ENCODE measurements around the gene DENND6B.
"Not testable (repeated sequence)": the region's sequence is repeated elsewhere in the genome, so short reads cannot be mapped to it uniquely, and the experiment has no call there.

The DENND6B gene

GRCh38 chr22:50274771-50275170, 52.0 kb downstream of the DENND6B start:
- Histone ChIP-seq H3K18ac (ENCODE audit: low read length) (no peak overlapping the region), H3K36me3 (ENCODE audit: control insufficient read depth, insufficient read depth, low read length) (peaks cover 4% of the 10 kb centered on the region), H3K23ac (ENCODE audit: low read length) (no peak overlapping the region), H3K79me2 (ENCODE audit: control insufficient read depth, insufficient read depth, low read length) (no peaks in the 10 kb centered on the region), H3K4ac (ENCODE audit: low read depth, low read length) (no peak overlapping the region), H3K4me3 (ENCODE audit: low read length) (no peak overlapping the region), H3K27ac (ENCODE audit: low read depth, low read length) (no peak overlapping the region), H3K9ac (ENCODE audit: low read length) (no peak overlapping the region), H2AK5ac (ENCODE audit: low read length) (no peak overlapping the region), H2BK15ac (replicated peaks; ENCODE audit: low read depth) (no peak overlapping the region), H2BK5ac (ENCODE audit: low read length) (no peak overlapping the region), H2BK120ac (ENCODE audit: low read depth, low read length) (no peak overlapping the region), H3K27me3 (ENCODE audit: insufficient read depth, low read length, poor library complexity) (no peaks in the 10 kb centered on the region), H4K8ac (ENCODE audit: low read depth, low read length) (no peak overlapping the region), H3K4me2 (ENCODE audit: low read length) (no peak overlapping the region), H3K4me1 (ENCODE audit: control insufficient read depth, low read depth, low read length) (no peaks in the 10 kb centered on the region), H4K5ac (ENCODE audit: low read length) (no peak overlapping the region), H3K56ac (ENCODE audit: low read length) (no peak overlapping the region), H3K79me1 (ENCODE audit: low read length) (no peaks in the 10 kb centered on the region)
- no CpG with 5 or more reads among the region's 7 CpGs for WGBS (ENCODE audit: extremely low coverage, insufficient coverage, low lambda C conversion rate)
- DNase-seq, result no peak

DNA sequence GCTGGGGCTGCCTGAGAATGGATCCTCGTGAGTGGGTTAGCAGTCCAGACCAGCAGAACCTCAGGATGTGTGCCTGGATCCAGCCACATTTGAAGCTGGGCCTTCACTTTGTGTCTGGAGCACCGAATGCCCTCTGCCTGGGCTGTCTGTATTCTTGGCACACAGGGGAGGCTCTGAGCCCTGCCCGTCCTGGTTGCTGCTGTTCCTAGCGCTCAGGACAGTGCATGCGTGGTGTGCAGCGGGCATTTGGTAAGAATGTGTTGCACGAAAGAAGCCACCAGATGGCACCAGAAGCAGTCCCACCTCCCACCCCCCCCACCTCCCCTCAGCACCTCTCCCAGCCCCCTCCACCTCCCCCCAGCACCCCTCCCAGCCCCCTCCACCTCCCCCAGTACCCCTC, 52.5 kb downstream of the DENND6B start:
- Histone ChIP-seq H2BK5ac (ENCODE audit: low read length) (no peak overlapping the region), H2AK5ac (ENCODE audit: low read length) (no peak overlapping the region), H3K56ac (ENCODE audit: low read length) (no peak overlapping the region), H3K18ac (ENCODE audit: low read length) (no peak overlapping the region), H3K4me2 (ENCODE audit: low read length) (no peak overlapping the region), H3K4me3 (ENCODE audit: low read length) (no peak overlapping the region), H4K8ac (ENCODE audit: low read depth, low read length) (no peak overlapping the region), H3K79me1 (ENCODE audit: low read length) (no peaks in the 10 kb centered on the region), H2BK120ac (ENCODE audit: low read depth, low read length) (no peak overlapping the region), H2BK15ac (replicated peaks; ENCODE audit: low read depth) (no peak overlapping the region), H3K4ac (ENCODE audit: low read depth, low read length) (no peak overlapping the region), H3K4me1 (ENCODE audit: control insufficient read depth, low read depth, low read length) (no peaks in the 10 kb centered on the region), H3K23ac (ENCODE audit: low read length) (no peak overlapping the region), H3K27ac (ENCODE audit: low read depth, low read length) (no peak overlapping the region), H3K9ac (ENCODE audit: low read length) (no peak overlapping the region), H4K5ac (ENCODE audit: low read length) (no peak overlapping the region), H3K79me2 (ENCODE audit: control insufficient read depth, insufficient read depth, low read length) (no peaks in the 10 kb centered on the region), H3K36me3 (ENCODE audit: control insufficient read depth, insufficient read depth, low read length) (peaks cover 4% of the 10 kb centered on the region), H3K27me3 (ENCODE audit: insufficient read depth, low read length, poor library complexity) (peaks cover 3% of the 10 kb centered on the region)
- no peak for DNase-seq
- no CpG with 5 or more reads among the region's 7 CpGs for WGBS (ENCODE audit: extremely low coverage, insufficient coverage, low lambda C conversion rate)

DNA sequence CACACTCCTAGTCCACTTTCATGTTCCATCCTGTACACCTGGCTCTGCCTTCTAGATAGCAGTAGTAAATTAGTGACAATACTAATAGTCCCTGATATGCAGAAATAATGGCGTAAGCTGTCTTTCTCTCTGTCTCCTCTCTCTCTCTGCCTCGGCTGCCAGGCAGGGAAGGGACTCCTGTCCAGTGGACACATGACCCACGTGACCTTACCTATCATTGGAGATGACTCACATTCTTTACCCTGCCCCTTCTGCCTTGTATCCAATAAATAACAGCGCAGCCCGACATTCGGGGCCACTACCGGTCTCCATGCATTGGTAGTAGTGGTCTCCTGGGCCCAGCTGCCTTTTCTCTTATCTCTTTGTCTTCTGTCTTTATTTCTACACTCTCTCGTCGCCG, 53.0 kb downstream of the DENND6B start:
- H3K79me1 ChIP-seq (ENCODE audit: low read length); H3K27ac ChIP-seq (ENCODE audit: low read depth, low read length): not testable (repeated sequence)

DNA sequence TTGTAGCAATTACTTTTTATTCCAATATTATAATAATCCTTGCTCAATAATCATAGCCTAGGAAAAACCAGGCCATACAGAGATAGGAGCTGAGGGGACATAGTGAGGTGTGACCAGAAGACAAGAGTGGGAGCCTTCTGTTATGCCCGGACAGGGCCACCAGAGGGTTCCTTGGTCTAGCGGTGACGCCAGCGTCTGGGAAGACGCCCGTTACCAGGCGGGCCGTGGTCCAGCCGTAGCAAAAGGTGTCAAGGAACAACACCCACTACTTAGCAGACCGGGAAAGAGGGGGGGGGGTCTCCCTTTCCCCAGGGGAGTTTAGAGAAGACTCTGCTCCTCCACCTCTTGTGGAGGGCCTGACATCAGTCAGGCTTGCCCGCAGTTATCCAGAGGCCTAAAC, 53.5 kb downstream of the DENND6B start:
- not testable (repeated sequence) for H3K9ac ChIP-seq (ENCODE audit: low read length); H3K4me1 ChIP-seq (ENCODE audit: control insufficient read depth, low read depth, low read length); H4K8ac ChIP-seq (ENCODE audit: low read depth, low read length); H2BK15ac ChIP-seq (replicated peaks; ENCODE audit: low read depth); H3K27ac ChIP-seq (ENCODE audit: low read depth, low read length); H3K4me2 ChIP-seq (ENCODE audit: low read length); H3K18ac ChIP-seq (ENCODE audit: low read length); H3K79me2 ChIP-seq (ENCODE audit: control insufficient read depth, insufficient read depth, low read length); H3K4ac ChIP-seq (ENCODE audit: low read depth, low read length); H3K79me1 ChIP-seq (ENCODE audit: low read length); H2BK120ac ChIP-seq (ENCODE audit: low read depth, low read length); H3K27me3 ChIP-seq (ENCODE audit: insufficient read depth, low read length, poor library complexity); H2BK5ac ChIP-seq (ENCODE audit: low read length); H3K36me3 ChIP-seq (ENCODE audit: control insufficient read depth, insufficient read depth, low read length); DNase-seq; H4K5ac ChIP-seq (ENCODE audit: low read length); H3K23ac ChIP-seq (ENCODE audit: low read length); H3K56ac ChIP-seq (ENCODE audit: low read length); H2AK5ac ChIP-seq (ENCODE audit: low read length); H3K4me3 ChIP-seq (ENCODE audit: low read length)
- no CpG with 5 or more reads among the region's 11 CpGs for WGBS (ENCODE audit: extremely low coverage, insufficient coverage, low lambda C conversion rate)

More for the DNA sequence above, 53.0 kb downstream of the DENND6B start:
- H3K4me3 ChIP-seq (ENCODE audit: low read length); H2BK5ac ChIP-seq (ENCODE audit: low read length); H3K9ac ChIP-seq (ENCODE audit: low read length); H4K5ac ChIP-seq (ENCODE audit: low read length); H3K18ac ChIP-seq (ENCODE audit: low read length); H2BK120ac ChIP-seq (ENCODE audit: low read depth, low read length); H4K8ac ChIP-seq (ENCODE audit: low read depth, low read length); H2BK15ac ChIP-seq (replicated peaks; ENCODE audit: low read depth); H3K4me1 ChIP-seq (ENCODE audit: control insufficient read depth, low read depth, low read length); H3K56ac ChIP-seq (ENCODE audit: low read length); H3K23ac ChIP-seq (ENCODE audit: low read length); H2AK5ac ChIP-seq (ENCODE audit: low read length); H3K4ac ChIP-seq (ENCODE audit: low read depth, low read length); H3K79me2 ChIP-seq (ENCODE audit: control insufficient read depth, insufficient read depth, low read length); H3K4me2 ChIP-seq (ENCODE audit: low read length); DNase-seq; H3K36me3 ChIP-seq (ENCODE audit: control insufficient read depth, insufficient read depth, low read length); H3K27me3 ChIP-seq (ENCODE audit: insufficient read depth, low read length, poor library complexity): not testable (repeated sequence)
- WGBS (ENCODE audit: extremely low coverage, insufficient coverage, low lambda C conversion rate), result no CpG with 5 or more reads among the region's 10 CpGs

DNA sequence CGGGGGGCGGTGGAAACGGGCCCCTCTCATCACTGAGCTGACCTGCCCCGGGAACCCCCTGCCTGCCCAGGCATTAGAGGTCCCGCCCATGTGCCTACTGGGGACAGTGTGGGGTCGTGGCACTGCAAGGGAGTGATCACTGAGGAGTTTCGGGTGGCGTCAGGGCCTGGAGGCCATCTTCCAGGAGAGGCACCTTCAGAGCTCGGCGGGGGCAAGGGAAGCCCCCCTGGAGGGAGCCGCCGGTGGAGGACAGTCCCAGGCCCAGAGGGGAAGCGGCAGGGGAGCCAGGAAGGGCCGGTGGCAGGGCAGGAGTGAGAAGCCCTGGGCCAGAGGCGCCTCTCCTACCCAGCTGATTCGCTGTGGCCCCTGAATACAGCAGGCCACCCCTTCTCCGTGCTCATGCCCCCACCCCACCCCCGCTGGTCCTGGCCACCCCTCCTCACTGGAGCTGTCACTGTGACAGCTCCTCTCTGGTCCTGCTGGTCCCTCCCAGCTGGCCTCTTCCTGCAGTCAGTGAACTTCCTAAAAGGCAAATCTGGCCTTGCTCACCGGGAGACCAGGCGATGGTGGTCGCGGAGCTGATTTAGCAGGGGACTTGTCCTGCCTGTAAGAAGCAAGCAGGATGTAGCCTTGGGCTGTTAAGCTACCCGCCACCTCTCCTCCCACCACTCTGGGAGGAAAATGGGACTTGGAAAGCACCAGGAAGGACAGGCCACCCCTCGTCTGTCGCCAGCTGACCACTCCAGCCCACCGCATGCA, 54.6 kb downstream of the DENND6B start:
- H3K9ac ChIP-seq (ENCODE audit: low read length), result no peak overlapping the region
- H3K4me2 ChIP-seq (ENCODE audit: low read length), result no peak overlapping the region
- peak; percentile 52 for DNase-seq
- no peaks in the 10 kb centered on the region for H3K79me2 ChIP-seq (ENCODE audit: control insufficient read depth, insufficient read depth, low read length)
- H2AK5ac ChIP-seq (ENCODE audit: low read length), result no peak overlapping the region
- no peaks in the 10 kb centered on the region for H3K4me1 ChIP-seq (ENCODE audit: control insufficient read depth, low read depth, low read length)
- no peak overlapping the region for H3K27ac ChIP-seq (ENCODE audit: low read depth, low read length)
- no peak overlapping the region for H2BK5ac ChIP-seq (ENCODE audit: low read length)
- peak overlapping the region; percentile 11 for H3K56ac ChIP-seq (ENCODE audit: low read length)
- WGBS (ENCODE audit: extremely low coverage, insufficient coverage, low lambda C conversion rate), result no CpG with 5 or more reads among the region's 26 CpGs
- H3K79me1 ChIP-seq (ENCODE audit: low read length), result no peaks in the 10 kb centered on the region
- H2BK15ac ChIP-seq (replicated peaks; ENCODE audit: low read depth), result no peak overlapping the region
- no peak overlapping the region for H4K5ac ChIP-seq (ENCODE audit: low read length)
- H3K4me3 ChIP-seq (ENCODE audit: low read length), result no peak overlapping the region
- no peak overlapping the region for H4K8ac ChIP-seq (ENCODE audit: low read depth, low read length)
- H3K23ac ChIP-seq (ENCODE audit: low read length), result no peak overlapping the region
- no peaks in the 10 kb centered on the region for H3K36me3 ChIP-seq (ENCODE audit: control insufficient read depth, insufficient read depth, low read length)
- H3K27me3 ChIP-seq (ENCODE audit: insufficient read depth, low read length, poor library complexity), result peaks cover 5% of the 10 kb centered on the region
- H2BK120ac ChIP-seq (ENCODE audit: low read depth, low read length), result no peak overlapping the region
- H3K4ac ChIP-seq (ENCODE audit: low read depth, low read length), result no peak overlapping the region
- no peak overlapping the region for H3K18ac ChIP-seq (ENCODE audit: low read length)

DNA sequence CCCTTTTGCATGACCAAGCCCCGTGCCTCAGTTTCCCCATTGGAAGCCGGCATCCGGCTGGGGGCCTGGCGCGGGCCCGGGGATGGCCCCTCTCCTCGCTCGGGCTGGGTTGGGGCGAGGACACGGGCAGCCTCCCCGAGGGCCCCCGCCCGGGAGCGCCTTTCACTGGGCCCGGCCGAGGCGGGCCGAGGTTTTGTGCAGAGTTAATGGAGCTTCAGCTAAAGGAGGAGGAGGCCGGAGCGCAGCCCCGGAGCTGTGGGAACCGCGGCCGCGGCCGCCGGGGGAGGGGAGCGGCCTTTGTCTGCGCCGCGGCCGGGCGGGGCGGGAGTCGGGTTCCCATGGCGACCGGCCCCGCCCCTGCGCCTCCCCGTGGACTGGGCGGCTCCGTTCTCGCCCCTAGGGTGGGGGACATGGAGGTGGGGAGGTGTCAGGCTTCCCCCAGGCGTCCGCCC, 55.3 kb downstream of the DENND6B start:
- Histone ChIP-seq H2BK120ac (ENCODE audit: low read depth, low read length) (no peak overlapping the region), H3K9ac (ENCODE audit: low read length) (no peak overlapping the region), H3K4me2 (ENCODE audit: low read length) (peak overlapping the region; percentile 31), H3K4ac (ENCODE audit: low read depth, low read length) (no peak overlapping the region), H3K27ac (ENCODE audit: low read depth, low read length) (no peak overlapping the region), H3K27me3 (ENCODE audit: insufficient read depth, low read length, poor library complexity) (peaks cover 5% of the 10 kb centered on the region), H3K23ac (ENCODE audit: low read length) (no peak overlapping the region), H3K56ac (ENCODE audit: low read length) (no peak overlapping the region), H3K79me1 (ENCODE audit: low read length) (no peaks in the 10 kb centered on the region), H4K8ac (ENCODE audit: low read depth, low read length) (no peak overlapping the region), H3K18ac (ENCODE audit: low read length) (no peak overlapping the region), H4K5ac (ENCODE audit: low read length) (no peak overlapping the region), H2AK5ac (ENCODE audit: low read length) (no peak overlapping the region), H2BK5ac (ENCODE audit: low read length) (no peak overlapping the region), H2BK15ac (replicated peaks; ENCODE audit: low read depth) (no peak overlapping the region), H3K4me1 (ENCODE audit: control insufficient read depth, low read depth, low read length) (no peaks in the 10 kb centered on the region), H3K4me3 (ENCODE audit: low read length) (no peak overlapping the region), H3K79me2 (ENCODE audit: control insufficient read depth, insufficient read depth, low read length) (no peaks in the 10 kb centered on the region), H3K36me3 (ENCODE audit: control insufficient read depth, insufficient read depth, low read length) (no peaks in the 10 kb centered on the region)
- no CpG with 5 or more reads among the region's 45 CpGs for WGBS (ENCODE audit: extremely low coverage, insufficient coverage, low lambda C conversion rate)
- peak; percentile 77 for DNase-seq
